Tibial artery (tissue), 4 donors: Measurements from ENCODE around the gene GBX1.

Source experiments
- DNase-seq, 2 donors: peaks; one replicate each; pipeline ENCODE4 v3.0.0-alpha.2; 2019
- H3K27ac ChIP-seq, 2 donors: fragments of 200-600 bp; sonication (generic) in 1 of 2; 1 replicate in 1 of 2; 2 replicates in 1 of 2; pipeline ENCODE4 v1.5.1; 2018 to 2019; ENCODE audit warnings: mild to moderate bottlenecking in 1 of 2
- H3K27me3 ChIP-seq, 2 donors: fragments of 200-600 bp; sonication (generic) in 1 of 2; one replicate each; pipeline versions ENCODE4 v1.5.1 to v1.6.0; 2016 to 2019
- H3K36me3 ChIP-seq, 3 donors: fragments of 200-600 bp; sonication (generic) in 2 of 3; one replicate each; pipeline ENCODE4 v1.5.1; 2016 to 2019; ENCODE audit warnings: mild to moderate bottlenecking in 2 of 3
- H3K4me1 ChIP-seq, 4 donors: fragments of 200-600 bp; sonication (generic) in 2 of 4; 1 replicate in 3 of 4; 2 replicates in 1 of 4; pipeline ENCODE4 v1.5.1; 2016 to 2019
- H3K4me3 ChIP-seq, 2 donors: fragments of 200-600 bp; sonication (generic) in 1 of 2; 1 replicate in 1 of 2; 2 replicates in 1 of 2; pipeline ENCODE4 v1.5.1; 2018 to 2019; ENCODE audit warnings: mild to moderate bottlenecking in 2 of 2
- H3K9me3 ChIP-seq, 3 donors: fragments of 200-600 bp; sonication (generic) in 1 of 3; one replicate each; pipeline ENCODE4 v1.5.1; 2016 to 2019
- CTCF ChIP-seq, 2 experiments: fragments of 200-600 bp in 1 of 2; fragments of 450-650 bp in 1 of 2; IDR thresholded peaks; one replicate each; pipeline ENCODE4 v1.5.1; 2017 to 2019; ENCODE audit warnings: antibody characterized with exemption in 2 of 2, mild to moderate bottlenecking in 1 of 2, moderate library complexity in 1 of 2
- intact Hi-C: fragments of 100-400 bp; cut with DNase I; formaldehyde crosslinking; loops from one replicate; pipeline ENCODE4 v1.15.0; 2023; ENCODE audit warnings: low total_unique reads

Gene GBX1

GRCh38 chr7:151192002-151192539 lies 24.6 kb upstream of the GBX1 start:
- no peaks in the 10 kb centered on the region for H3K4me1 ChIP-seq
- intact Hi-C loops: no loop called here
- no peaks in the 10 kb centered on the region for H3K9me3 ChIP-seq
- no peak overlapping the region for H3K27ac ChIP-seq
- no peak for DNase-seq
- TF ChIP-seq CTCF (IDR thresholded peaks at IDR 0.05): no peak
- no peaks in the 10 kb centered on the region for H3K36me3 ChIP-seq
- H3K4me3 ChIP-seq: no peak overlapping the region
- peaks cover 0 to 48% of the 10 kb centered on the region in 2 donors for H3K27me3 ChIP-seq

GRCh38 chr7:151191544-151191943 lies 24.1 kb upstream of the GBX1 start:
- no peak for TF ChIP-seq CTCF (IDR thresholded peaks at IDR 0.05)
- Histone ChIP-seq H3K27me3 (peaks cover 0 to 52% of the 10 kb centered on the region in 2 donors), H3K36me3 (no peaks in the 10 kb centered on the region), H3K4me3 (no peak overlapping the region), H3K4me1 (no peaks in the 10 kb centered on the region), H3K9me3 (no peaks in the 10 kb centered on the region), H3K27ac (no peak overlapping the region)
- intact Hi-C loops: no loop called here
- DNase-seq: no peak

- Histone ChIP-seq H3K27ac (no peak overlapping the region), H3K4me1 (no peaks in the 10 kb centered on the region), H3K9me3 (no peaks in the 10 kb centered on the region), H3K4me3 (no peak overlapping the region), H3K27me3 (peaks cover 0 to 40% of the 10 kb centered on the region in 2 donors), H3K36me3 (no peaks in the 10 kb centered on the region)
- intact Hi-C loops: no loop called here
- DNase-seq: no peak
- no peak for TF ChIP-seq CTCF (IDR thresholded peaks at IDR 0.05)
Measured at GRCh38 chr7:151189038-151189437, 21.5 kb upstream of the GBX1 start.

- intact Hi-C loops: no loop called here
- H3K36me3 ChIP-seq: no peaks in the 10 kb centered on the region
- DNase-seq: no peak
- TF ChIP-seq CTCF (IDR thresholded peaks at IDR 0.05): no peak
- H3K27ac ChIP-seq: no peak overlapping the region
- H3K4me3 ChIP-seq: no peak overlapping the region
- H3K4me1 ChIP-seq: no peaks in the 10 kb centered on the region
- H3K9me3 ChIP-seq: no peaks in the 10 kb centered on the region
- peaks cover 0 to 35% of the 10 kb centered on the region in 2 donors for H3K27me3 ChIP-seq
Measured at GRCh38 chr7:151188252-151188542, 20.7 kb upstream of the GBX1 start.

- intact Hi-C loops: no loop called here
- no peaks in the 10 kb centered on the region for H3K4me1 ChIP-seq
- H3K27ac ChIP-seq: no peak overlapping the region
- DNase-seq: no peak
- TF ChIP-seq CTCF (IDR thresholded peaks at IDR 0.05): no peak
- H3K9me3 ChIP-seq: no peaks in the 10 kb centered on the region
- H3K4me3 ChIP-seq: no peak overlapping the region
- no peaks in the 10 kb centered on the region for H3K36me3 ChIP-seq
- H3K27me3 ChIP-seq: peaks cover 0 to 31% of the 10 kb centered on the region in 2 donors
Measured at GRCh38 chr7:151187409-151188251, 20.1 kb upstream of the GBX1 start.
